ENCODE results near the gene BRICD5. TPM values are rescaled to one million over a fixed set of nuclear protein-coding genes. Genes with fewer than 3 reads are reported as not detected.

The BRICD5 gene
- total RNA-seq, 1 experiment from 2014 or later = 4.6 TPM

DNA sequence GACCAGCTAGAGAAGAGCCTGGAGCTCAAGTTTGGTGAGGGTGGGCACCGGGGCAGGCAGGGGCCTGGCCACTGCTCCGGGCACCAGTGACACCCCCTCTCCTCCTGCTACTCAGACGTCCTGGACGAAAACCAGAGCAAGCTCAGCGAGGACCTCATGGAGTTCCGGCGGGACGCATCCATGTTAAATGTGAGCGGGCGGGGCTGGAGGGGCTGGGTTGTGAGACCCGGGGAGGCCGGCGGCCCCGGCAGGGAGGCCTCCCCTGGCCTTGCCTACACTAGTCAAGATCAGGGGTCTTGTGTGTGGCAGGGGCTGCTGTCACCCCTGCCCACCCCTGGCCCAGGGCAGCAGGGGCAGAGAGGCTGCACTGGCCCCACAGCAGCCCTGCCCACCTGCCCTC lies 37.3 kb downstream of the BRICD5 start:
- no peak for DNase-seq (ENCODE audit: low read depth in 1 of 2, low spot score in 2 of 2)
- Histone ChIP-seq H3K36me3 (peaks cover 71% of the 10 kb centered on the region), H3K4me3 (no peak overlapping the region), H3K4me1 (replicated peaks) (no peaks in the 10 kb centered on the region), H3K27ac (no peak overlapping the region), H3K9me3 (replicated peaks) (no peaks in the 10 kb centered on the region), H3K27me3 (replicated peaks) (no peaks in the 10 kb centered on the region)

DNA sequence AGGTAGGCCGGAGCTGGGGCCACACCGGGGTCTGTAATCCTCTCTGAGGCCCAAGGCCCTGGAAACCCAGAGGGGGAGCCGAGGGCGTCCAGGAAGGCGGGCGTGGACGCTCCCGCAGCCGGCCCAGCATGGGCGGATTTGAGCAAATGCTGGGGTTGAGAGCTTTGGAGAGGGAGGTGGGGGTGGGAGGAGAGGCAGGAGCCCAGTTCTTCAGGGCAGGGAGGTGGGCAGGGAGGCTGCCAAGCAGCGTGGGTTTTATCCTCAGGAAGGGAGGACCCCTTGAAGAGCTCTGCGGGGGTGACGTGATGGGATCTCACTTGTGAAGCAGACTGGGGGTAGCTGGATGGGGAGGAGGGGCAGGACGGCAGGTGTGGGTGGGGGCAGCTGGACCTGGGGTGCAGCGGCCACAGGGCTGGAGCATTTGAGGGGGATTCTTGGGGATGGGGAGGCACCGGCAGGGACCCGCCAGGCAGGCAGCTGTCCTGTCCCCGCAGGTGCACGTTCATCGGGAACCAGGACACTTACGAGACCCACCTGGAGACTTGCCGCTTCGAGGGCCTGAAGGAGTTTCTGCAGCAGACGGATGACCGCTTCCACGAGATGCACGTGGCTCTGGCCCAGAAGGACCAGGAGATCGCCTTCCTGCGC lies 37.9 kb downstream of the BRICD5 start:
- Histone ChIP-seq H3K4me1 (replicated peaks) (no peaks in the 10 kb centered on the region), H3K36me3 (peaks cover 72% of the 10 kb centered on the region), H3K9me3 (replicated peaks) (no peaks in the 10 kb centered on the region), H3K27ac (no peak overlapping the region), H3K4me3 (no peak overlapping the region), H3K27me3 (replicated peaks) (no peaks in the 10 kb centered on the region)
- no peak for DNase-seq (ENCODE audit: low read depth in 1 of 2, low spot score in 2 of 2)

DNA sequence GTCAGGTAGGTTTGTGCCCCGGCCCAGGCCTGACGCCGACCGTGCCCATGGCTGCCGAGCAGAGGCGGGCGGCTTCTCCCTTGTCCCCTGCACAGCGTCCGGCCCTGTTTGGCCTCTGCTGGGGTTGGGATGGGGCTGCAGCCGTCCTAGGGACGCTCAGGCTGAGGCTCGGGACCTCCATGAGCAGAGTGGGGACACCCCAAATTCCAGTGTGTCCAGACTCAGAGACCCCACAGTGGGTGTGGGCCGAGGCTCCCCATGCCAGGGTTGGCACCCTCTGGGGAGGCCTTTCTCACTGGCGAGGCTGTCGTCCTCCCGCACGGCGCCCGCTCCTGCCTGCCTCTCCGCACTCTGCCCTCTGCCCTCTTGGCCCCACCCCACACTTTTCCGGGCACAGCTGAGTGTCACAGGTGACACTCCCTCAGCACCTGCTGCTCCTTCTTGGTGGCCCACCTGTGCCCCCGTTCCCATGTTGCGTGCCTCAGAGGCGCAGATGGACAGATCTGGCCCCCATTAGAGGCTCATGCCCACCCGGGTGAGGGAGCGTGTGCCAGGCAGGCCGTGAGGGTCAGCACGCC lies 39.0 kb downstream of the BRICD5 start:
- H3K4me3 ChIP-seq = no peak overlapping the region
- peaks cover 80% of the 10 kb centered on the region for H3K36me3 ChIP-seq
- H3K4me1 ChIP-seq (replicated peaks) = no peaks in the 10 kb centered on the region
- H3K27me3 ChIP-seq (replicated peaks) = no peaks in the 10 kb centered on the region
- no peaks in the 10 kb centered on the region for H3K9me3 ChIP-seq (replicated peaks)
- no peak overlapping the region for H3K27ac ChIP-seq
- DNase-seq (ENCODE audit: low read depth in 1 of 2, low spot score in 2 of 2) = no peak

DNA sequence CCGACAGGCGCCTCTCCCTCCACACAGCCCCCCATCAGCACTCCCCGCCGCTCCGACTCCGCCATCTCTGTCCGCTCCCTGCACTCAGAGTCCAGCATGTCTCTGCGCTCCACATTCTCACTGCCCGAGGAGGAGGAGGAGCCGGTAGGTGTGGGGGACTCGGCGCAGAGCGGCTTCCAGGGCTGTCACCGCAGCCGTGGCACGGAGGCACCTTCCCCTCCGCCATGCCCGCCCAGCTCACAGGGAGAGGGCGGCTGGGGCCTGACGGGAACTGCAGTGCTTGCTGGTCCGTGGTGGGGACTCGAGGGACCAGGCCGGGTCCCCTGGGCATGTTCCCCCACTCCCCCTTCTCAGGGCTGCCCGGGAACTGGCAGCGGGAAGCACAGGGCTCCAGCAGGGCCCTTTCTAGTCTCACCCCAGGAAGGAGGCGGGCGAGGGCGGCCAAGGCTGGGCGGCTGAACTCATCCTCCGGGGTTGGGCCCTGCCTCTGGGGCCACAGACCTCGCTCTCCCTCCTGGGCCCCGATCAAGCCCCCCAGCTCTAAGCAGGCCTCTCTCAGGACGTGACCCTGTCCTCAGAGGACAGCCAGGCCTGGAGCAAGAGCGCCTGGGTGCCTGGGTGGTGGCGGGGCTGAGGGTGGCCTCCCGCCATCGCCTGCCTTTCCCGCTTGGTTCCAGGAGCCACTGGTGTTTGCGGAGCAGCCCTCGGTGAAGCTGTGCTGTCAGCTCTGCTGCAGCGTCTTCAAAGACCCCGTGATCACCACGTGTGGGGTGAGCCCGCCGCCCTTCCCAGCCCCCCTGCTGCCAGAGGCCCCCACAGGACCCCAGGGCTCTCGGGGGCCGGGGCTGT lies 39.9 kb downstream of the BRICD5 start:
- DNase-seq (ENCODE audit: low read depth in 1 of 2, low spot score in 2 of 2) = no peak
- Histone ChIP-seq H3K9me3 (replicated peaks) (no peaks in the 10 kb centered on the region), H3K4me1 (replicated peaks) (no peaks in the 10 kb centered on the region), H3K36me3 (peaks cover 82% of the 10 kb centered on the region), H3K4me3 (no peak overlapping the region), H3K27me3 (replicated peaks) (no peaks in the 10 kb centered on the region), H3K27ac (no peak overlapping the region)

DNA sequence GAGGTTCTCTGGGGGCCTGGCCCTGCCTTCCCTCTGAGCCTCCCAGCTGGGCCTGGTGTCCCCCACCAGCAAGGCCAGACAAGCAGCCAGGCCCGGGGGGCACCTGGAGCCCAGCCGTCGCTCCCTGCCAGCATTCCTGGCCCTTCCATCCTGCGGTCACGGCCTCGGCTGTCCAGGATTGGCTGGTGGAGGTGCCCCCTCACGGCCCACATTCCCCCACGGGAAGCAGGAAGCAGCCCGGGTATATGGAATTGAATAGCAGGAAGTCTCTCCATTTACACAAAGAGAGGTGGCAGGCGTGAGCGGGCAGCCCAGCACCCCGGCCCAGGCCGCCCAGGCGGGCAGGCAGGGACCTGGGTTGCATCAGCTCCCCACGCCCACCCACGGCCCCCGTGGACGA lies 40.6 kb downstream of the BRICD5 start:
- Histone ChIP-seq H3K36me3 (peaks cover 76% of the 10 kb centered on the region), H3K4me1 (replicated peaks) (no peaks in the 10 kb centered on the region), H3K9me3 (replicated peaks) (no peaks in the 10 kb centered on the region), H3K27ac (no peak overlapping the region), H3K27me3 (replicated peaks) (no peaks in the 10 kb centered on the region), H3K4me3 (no peak overlapping the region)
- DNase-seq (ENCODE audit: low read depth in 1 of 2, low spot score in 2 of 2) = no peak

DNA sequence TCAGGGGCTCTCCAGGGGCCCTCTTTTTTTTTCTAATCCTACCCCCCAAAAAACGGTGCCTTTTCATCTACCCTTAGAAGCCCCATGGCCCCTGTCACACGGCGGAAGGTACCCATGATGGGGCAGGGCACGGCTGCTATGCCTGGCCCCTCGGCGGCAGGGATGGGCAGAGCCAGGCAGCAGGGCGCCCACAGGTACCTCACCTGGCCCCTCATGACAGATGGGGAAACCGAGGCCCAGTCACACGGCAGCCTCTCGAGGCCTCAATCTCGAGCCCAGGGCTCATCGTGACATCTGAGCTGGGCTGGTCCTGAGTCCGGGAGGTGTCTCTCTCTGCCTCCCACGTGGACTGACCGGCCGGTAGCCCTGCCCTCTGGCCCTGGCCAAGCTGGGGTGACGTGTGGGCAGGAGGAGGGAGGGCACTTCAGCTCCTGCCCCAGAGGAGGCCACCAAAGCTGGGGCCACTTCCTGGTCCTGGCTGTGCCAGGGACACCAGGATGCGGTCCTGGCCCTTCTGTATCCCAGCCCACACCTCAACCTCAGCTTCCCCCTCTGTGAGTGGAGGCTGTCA lies 43.5 kb downstream of the BRICD5 start:
- H3K4me1 ChIP-seq (replicated peaks) = no peaks in the 10 kb centered on the region
- H3K27me3 ChIP-seq (replicated peaks) = no peaks in the 10 kb centered on the region
- no peak for DNase-seq (ENCODE audit: low read depth in 1 of 2, low spot score in 2 of 2)
- H3K36me3 ChIP-seq = peaks cover 62% of the 10 kb centered on the region
- H3K4me3 ChIP-seq = no peak overlapping the region
- H3K27ac ChIP-seq = no peak overlapping the region
- no peaks in the 10 kb centered on the region for H3K9me3 ChIP-seq (replicated peaks)

DNA sequence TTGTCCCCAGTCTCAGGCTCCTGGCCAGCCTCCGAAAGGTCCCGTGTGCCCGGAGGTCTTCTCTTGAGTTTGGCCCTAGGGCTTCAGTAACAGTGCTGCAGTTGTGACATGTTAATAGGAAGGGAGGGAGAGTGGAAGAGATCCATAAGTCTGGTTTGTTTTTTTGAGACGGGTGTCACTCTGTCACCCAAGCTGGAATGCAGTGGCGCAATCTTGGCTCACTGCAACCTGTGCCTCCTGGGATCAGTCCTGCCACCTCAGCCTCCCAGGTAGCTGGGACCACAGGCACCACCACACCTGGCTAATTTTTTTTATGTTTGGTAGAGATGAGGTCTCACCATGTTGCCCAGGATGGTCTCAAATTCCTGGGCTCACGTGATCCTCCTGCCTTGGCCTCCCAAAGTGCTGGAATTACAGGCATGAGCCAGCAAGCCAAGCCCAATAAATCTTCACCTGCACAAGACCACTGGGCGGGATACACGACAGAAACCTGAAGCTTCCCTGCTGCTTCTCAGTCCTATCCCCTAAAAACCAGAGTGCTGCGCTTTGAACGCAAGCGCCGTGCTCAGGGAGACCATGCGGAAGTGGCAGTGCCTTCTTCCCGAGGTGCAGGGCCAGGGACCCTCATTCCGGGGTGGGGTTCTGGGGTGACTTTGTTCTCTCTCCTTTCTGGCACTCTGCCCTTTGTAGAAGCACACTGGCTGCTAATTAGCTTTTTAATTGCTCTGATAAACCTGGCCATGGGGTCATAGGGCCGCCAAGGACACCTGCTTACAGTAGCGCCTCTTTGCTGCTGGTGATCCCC lies 44.2 kb downstream of the BRICD5 start:
- Histone ChIP-seq H3K27me3 (replicated peaks) (no peaks in the 10 kb centered on the region), H3K9me3 (replicated peaks) (no peaks in the 10 kb centered on the region), H3K4me1 (replicated peaks) (no peaks in the 10 kb centered on the region), H3K36me3 (peaks cover 56% of the 10 kb centered on the region), H3K4me3 (no peak overlapping the region), H3K27ac (no peak overlapping the region)
- DNase-seq (ENCODE audit: low read depth in 1 of 2, low spot score in 2 of 2) = no peak

DNA sequence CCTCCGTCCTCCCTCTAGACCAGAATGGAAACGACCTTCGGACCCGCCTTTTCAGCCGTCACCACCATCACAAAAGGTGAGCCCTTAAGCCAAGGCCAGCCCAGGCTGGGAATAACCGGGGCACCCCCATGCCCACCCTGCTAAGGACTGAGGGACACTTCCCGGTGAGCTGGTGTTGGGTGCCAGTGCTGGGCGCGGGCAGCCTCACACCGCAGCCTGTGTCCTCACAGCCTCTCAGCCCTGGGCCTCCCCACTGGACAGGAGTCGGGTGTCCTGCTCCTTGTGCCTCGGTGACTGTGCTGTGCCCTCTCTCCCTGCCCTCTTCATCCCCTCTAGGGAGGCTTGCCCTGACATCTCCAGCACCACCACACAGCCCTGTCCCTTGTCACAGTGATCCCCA lies 44.8 kb downstream of the BRICD5 start:
- Histone ChIP-seq H3K4me3 (no peak overlapping the region), H3K27me3 (replicated peaks) (no peaks in the 10 kb centered on the region), H3K36me3 (peaks cover 50% of the 10 kb centered on the region)

DNA sequence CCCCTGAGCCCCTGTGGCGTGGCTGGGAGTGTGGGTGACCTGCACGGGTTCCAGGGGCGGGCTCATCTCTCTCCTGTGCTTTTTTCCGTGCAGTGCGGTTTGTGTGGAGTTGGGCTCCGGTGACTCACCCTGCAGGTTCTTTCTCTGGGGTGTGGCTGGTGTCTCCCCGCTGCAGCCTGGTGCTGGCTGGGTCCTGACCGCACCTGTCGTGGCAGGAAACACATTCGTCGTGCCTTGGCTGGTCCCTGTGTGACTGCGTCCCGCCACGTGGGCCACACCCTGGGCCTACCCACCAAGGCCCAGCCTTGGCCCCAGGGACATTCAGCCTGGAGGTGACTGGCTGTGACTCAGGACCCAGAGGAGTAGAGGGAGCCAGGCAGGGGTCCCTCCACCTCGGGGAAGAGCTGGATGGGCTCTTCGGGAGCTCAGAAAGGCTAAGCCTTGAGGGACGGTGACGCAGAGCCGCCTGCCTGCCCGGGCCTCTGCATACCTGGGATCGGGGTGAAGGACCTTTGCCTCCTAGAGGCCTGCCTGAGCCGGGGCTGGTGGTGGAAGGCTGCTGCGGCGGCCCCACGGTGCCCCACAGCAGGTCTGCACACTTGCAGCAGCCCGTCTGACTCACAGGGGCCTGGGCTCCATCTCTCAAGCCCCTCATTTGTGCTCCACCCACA lies 47.3 kb downstream of the BRICD5 start:
- H3K36me3 ChIP-seq = peaks cover 33% of the 10 kb centered on the region

More for the DNA sequence above, 44.8 kb downstream of the BRICD5 start:
- no peak for DNase-seq (ENCODE audit: low read depth in 1 of 2, low spot score in 2 of 2)
- H3K9me3 ChIP-seq (replicated peaks) = no peaks in the 10 kb centered on the region
- H3K4me1 ChIP-seq (replicated peaks) = no peaks in the 10 kb centered on the region
- no peak overlapping the region for H3K27ac ChIP-seq

DNA sequence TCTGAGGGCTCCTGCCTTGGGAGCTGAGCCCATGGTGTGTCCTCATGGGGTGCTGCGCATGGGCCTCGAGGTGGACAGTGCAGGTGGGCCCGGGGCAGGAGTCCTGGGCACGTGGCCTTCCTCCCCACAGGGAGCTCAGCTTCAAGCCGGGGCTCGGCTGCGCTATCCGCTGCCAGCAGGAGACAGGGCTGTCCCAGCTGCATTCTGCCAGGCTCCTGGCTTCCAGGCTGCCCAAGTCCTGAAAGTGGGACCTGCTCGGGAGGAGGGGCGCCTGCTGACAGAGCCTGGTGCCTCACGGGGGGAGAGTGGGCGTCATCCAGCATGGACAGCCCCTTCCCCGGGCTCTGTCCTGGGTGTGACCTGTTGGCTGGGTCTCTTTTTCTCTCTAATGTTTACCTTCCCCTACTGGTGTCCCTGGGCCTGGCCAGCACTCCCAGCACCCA lies 48.0 kb downstream of the BRICD5 start:
- H3K4me3 ChIP-seq = no peak overlapping the region
- H3K4me1 ChIP-seq (replicated peaks) = no peaks in the 10 kb centered on the region
- H3K27ac ChIP-seq = no peak overlapping the region
- H3K9me3 ChIP-seq (replicated peaks) = no peaks in the 10 kb centered on the region
- DNase-seq (ENCODE audit: low read depth in 1 of 2, low spot score in 2 of 2) = no peak
- peaks cover 33% of the 10 kb centered on the region for H3K36me3 ChIP-seq
- no peaks in the 10 kb centered on the region for H3K27me3 ChIP-seq (replicated peaks)

More for the DNA sequence above, 47.3 kb downstream of the BRICD5 start:
- no peaks in the 10 kb centered on the region for H3K27me3 ChIP-seq (replicated peaks)
- H3K27ac ChIP-seq = no peak overlapping the region
- no peaks in the 10 kb centered on the region for H3K4me1 ChIP-seq (replicated peaks)
- no peak for DNase-seq (ENCODE audit: low read depth in 1 of 2, low spot score in 2 of 2)
- no peak overlapping the region for H3K4me3 ChIP-seq
- H3K9me3 ChIP-seq (replicated peaks) = no peaks in the 10 kb centered on the region

DNA sequence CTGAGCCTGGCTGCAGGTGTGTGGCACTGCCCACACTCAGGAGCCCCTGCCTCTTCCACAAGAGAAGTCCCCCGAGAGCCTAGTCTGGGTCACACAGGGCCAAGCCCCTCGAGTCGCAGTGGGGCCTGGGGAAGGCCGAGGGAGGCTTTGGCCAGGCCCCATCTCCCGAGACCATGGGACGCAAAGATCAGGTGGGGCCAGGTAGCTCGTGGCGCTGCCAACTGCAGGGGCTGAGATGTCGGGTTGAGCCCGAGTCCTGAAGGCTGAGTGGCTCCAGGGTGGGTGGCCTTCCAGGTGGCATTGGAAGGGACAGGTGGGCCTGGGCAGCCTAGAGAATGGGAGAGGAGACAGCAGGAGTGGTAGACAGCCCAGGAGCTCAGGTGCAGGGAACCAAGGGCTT lies 48.8 kb downstream of the BRICD5 start:
- no peak overlapping the region for H3K27ac ChIP-seq
- peaks cover 25% of the 10 kb centered on the region for H3K36me3 ChIP-seq
- H3K4me3 ChIP-seq = no peak overlapping the region
- no peak for DNase-seq (ENCODE audit: low read depth in 1 of 2, low spot score in 2 of 2)
- no peaks in the 10 kb centered on the region for H3K9me3 ChIP-seq (replicated peaks)
- no peaks in the 10 kb centered on the region for H3K27me3 ChIP-seq (replicated peaks)
- peaks cover 3% of the 10 kb centered on the region for H3K4me1 ChIP-seq (replicated peaks)

DNA sequence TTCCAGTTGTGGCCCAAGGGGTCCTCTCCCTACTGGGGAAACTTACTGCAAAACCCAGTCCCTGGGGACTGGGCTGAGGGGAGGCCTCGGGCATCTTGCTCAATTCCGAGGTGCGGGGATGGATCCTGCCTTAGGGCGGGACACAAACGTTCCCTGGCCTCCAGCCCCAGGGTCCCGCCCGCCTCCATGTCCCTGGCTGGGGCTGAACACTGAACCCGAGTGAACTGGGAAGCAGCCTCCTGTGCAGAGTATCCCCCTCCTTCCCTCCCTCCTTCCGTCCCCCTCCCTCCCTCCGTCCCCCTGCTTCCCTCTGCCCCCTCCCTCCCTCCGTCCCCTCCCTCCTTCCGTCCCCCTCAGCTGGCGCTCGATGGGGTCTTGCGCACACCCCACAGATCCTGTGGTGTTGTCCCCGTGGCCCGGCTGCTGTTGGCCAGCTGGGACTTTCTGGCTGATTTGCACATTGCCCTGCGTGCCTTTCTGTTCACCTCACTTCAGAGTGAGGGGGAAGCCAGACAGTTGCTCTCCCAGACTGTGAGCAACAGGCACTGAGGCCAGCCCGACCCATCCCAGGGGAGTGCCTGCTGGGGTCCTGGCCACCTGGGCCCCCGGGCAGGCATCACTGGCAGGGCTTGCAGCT lies 49.6 kb downstream of the BRICD5 start:
- Histone ChIP-seq H3K27me3 (replicated peaks) (no peaks in the 10 kb centered on the region), H3K36me3 (peaks cover 17% of the 10 kb centered on the region), H3K4me1 (replicated peaks) (peaks cover 7% of the 10 kb centered on the region), H3K9me3 (replicated peaks) (no peaks in the 10 kb centered on the region), H3K27ac (no peak overlapping the region), H3K4me3 (no peak overlapping the region)
- DNase-seq (ENCODE audit: low read depth in 1 of 2, low spot score in 2 of 2) = no peak
